Hematopoietic multipotent progenitor cell (in vitro differentiated cells): ENCODE results near the gene ARL14. TPM values are rescaled to one million over a fixed set of nuclear protein-coding genes. Genes with fewer than 3 reads are reported as not detected.

Experiments
- DNase-seq, 3 donors: peaks; one replicate each; pipeline ENCODE4 v3.0.0-alpha.2; 2011 to 2015; ENCODE audit warnings: low read depth in 2 of 3, low spot score in 2 of 3
- small RNA-seq: library from RNA; depleted of rRNA; stranded (forward); fragments of <200 nt; gene quantifications from one replicate; pipeline ENCODE3, GENCODE V24; 2012
- total RNA-seq: library from RNA; depleted of rRNA; stranded (reverse); fragments of >200 nt; gene quantifications from one replicate; pipeline ENCODE4 v1.2.3, GENCODE V29; 2012

Gene ARL14
- total RNA-seq, 1 donor, result not detected

DNA sequence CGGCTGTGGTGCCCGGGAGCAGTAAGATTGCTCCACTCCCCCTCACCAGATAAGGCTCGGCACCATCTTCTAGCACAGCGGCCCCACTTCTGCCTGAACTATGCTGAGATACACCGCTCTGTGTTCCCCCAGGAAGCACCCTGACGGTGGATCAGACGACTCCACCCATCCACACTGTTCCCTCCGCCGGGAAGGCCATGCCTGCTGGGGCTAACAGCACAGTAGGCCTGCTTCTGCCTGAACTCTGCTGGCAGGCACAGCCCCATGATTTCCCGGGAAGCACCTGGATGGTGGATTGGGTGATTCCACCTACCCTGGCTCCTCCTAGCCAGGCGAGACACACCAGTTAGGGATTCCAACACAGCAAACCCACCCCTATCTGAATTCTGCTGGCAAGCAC is 42.8 kb downstream of the ARL14 start:
- DNase-seq, result no peak

DNA sequence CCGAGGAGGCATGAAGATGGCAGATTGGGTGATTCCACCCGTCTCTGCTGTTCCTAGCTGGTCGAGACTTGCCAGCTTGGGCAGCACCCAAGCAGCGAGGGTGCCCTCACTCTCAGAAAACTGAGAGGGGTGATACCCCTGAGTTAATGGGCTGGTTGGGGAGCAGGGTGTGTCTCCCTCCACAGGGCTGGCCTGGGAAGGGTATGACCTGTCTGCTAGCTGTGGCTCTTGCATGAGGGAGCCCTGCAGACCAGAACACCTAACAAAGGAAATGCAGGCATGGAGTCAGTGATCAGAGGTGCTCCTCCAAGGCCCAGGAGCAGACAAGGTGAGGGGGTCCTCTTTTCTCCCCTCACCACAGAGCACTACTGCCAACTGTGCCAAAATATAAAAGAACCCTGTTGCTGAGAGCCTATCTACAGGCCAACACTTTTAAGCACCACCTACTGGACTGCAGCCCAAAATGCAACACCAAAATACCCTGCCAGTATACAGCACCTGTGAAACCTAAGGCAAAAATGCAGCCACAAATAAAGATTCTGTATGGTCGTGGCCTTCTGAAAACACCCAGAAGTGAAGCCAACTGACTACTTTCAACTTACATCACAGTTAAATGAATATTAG is 43.3 kb downstream of the ARL14 start:
- DNase-seq, result no peak

DNA sequence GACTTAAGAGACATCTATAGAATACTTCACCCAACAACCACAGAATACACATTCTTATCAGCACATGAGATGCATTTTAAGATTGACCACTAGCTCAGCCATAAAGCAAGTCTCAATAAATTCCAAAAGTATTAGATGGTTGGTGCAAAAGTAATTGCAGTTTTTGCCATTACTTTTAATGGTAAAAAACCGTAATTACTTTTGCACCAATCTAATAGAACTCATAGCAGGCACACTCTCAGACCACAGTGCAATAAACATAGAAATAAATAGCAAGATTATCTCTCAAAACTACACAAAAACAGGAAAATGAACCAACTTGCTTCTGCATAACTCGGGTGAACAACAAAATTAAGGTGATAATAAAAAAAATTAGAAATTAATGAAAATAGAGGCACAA is 45.4 kb downstream of the ARL14 start:
- DNase-seq, result no peak

DNA sequence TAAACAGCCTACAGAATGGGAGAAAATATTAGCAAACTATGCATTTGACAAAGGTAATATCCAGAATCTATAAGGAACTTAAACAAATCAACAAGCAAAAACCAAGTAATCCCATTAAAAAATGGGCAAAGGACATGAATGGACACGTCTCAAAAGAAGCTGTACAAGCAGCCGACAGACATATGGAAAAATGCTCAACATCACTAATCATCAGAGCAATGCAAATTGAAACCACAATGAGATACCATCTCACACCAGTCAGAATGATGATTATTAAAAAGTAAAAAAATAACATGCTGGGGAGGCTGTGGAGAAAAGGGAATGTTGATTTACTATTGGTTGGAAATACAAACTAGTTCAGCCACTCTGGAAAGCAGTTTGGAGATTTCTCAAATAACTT is 48.4 kb downstream of the ARL14 start:
- no peak for DNase-seq

Small RNA genes within 50 kb of the gene (small RNA-seq; reads per million reads assigned to genes)
- gene RF00139, result not detected

Other genes starting within 250 kb of the ARL14 start
- gene TRIM59, start 227.4 kb upstream of the ARL14 start, total RNA-seq, result 8.1 TPM
- gene KPNA4, start 111.6 kb upstream of the ARL14 start, total RNA-seq, result 16.4 TPM
- gene PPM1L, start 79.1 kb downstream of the ARL14 start, total RNA-seq, result 16.4 TPM